Non-pigmented ciliary epithelial cell (primary cell): ENCODE data around the gene PTAR1.
"Not testable (repeated sequence)": the region's sequence is repeated elsewhere in the genome, so short reads cannot be mapped to it uniquely, and the experiment has no call there.

Experiments
- DNase-seq: peaks from one replicate; pipeline ENCODE4 v3.0.0-alpha.2; 2010; ENCODE audit warnings: low read depth

PTAR1 gene, protein sequence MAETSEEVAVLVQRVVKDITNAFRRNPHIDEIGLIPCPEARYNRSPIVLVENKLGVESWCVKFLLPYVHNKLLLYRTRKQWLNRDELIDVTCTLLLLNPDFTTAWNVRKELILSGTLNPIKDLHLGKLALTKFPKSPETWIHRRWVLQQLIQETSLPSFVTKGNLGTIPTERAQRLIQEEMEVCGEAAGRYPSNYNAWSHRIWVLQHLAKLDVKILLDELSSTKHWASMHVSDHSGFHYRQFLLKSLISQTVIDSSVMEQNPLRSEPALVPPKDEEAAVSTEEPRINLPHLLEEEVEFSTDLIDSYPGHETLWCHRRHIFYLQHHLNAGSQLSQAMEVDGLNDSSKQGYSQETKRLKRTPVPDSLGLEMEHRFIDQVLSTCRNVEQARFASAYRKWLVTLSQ

DNA sequence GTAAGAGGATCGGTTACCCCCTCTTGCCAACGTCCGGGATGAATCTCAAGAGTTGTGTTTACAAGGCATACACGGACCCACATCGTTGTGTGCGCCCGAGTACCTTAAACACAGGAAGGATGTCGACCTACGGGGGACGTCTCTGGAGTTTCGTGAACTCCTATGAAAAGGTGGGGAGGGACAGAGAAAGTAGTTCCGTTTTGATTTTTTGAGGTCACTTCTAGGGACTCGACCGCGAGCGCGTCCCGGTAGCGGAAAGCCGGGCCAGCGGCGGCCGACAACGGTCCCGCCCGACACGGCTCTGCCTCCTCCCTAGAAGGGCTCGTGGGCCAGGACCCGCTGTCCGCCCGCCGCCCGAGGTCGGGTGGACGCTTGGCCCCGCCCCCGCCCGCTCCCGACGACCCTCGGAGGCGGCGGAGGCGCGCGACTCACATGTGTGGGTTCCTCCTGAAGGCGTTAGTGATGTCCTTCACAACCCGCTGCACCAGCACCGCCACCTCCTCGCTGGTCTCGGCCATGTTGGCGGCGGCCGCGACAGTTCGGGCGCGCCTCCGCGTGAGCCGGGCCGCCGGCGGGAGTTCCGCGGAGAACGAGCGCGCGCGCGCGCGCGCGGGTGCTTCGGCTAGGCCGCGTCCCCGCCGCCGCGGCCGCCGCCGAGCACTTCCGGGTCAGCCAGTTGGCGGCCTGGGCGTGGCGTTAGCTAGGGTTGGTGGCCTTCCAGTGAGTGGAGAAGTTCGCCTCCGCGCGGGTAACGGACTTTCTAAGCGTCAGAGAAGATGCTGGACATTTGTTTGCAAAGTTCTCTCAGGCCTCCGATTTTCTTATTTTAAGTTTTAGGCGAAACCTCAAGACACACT lies at the start of gene PTAR1:
Gene PTAR1 (minus strand): TSS at position 591 of the 857 bp plus-strand sequence. CDS start 73 bp downstream, at position 518.
- peak; percentile 42 for DNase-seq

DNA sequence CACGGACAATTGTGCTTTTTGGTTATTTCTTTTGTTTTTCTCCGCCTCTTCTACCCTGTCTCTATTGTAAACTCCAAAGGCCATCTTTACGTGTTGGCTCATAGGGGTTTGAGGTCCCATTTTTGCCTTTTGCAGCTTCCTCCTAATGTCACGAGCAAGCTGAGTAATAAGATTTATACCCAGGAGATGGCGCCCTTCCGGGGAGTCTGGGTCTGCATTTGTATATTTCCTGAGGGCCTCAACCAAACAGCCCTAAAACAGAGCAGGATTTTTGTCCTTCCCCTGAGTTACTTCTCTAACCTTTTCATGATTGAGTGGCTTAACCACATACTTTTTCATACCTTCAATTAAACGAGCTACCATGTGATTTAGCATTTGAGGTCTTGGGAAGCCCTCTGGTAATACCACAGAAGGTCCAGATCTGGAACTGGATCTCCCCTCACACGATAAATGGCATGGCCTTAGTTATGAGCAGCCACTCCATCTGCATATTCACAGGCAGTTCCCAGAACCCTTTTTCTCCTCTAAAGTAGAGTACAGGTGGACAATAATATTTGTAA lies 49.6 kb upstream of the PTAR1 start:
- no peak for DNase-seq

DNA sequence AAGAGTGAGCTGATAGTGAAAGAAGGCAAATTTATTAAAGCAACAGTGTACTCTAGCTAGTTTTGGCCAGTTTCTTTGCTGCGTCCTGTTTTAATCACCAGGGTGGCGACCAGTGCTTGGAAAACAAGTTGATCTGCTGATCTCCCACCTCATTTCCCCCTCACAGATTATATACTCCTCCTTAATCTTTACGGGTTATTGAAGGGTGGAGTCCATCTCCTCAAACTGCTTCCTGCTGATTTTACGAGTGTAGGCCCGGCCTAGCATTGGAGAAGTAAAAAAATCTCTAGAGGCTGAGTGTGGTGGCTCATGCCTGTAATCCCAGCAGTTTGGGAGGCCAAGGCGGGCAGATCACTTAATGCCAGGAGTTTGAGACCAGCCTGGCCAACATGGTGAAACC lies 46.8 kb upstream of the PTAR1 start:
- DNase-seq, result no peak

DNA sequence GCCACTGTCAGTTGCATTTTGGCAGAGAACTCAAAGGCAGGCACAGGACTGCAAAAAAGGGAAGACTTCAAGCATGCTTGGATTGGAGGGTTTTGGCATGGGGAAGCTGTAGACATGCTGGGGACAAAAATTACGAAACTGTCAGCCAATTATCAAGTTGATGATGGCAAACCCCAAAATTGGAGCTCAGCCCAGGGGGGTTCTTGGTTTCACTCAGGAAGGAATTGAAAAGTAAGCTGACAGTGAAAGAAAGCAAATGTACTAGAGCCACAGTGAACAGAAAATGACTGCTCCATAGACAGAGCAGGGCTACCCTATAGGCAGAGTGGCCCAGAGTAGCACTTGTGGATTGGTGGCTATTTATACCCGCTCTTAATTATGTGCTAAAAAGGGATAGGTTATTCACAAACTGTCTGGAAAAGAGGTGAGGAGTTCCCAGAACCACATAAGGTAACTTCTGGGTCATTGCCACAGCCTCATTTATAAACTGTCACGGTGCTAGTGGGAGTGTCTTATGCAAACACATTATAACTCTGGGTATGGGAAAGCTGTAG lies 46.2 kb upstream of the PTAR1 start:
- DNase-seq, result no peak

DNA sequence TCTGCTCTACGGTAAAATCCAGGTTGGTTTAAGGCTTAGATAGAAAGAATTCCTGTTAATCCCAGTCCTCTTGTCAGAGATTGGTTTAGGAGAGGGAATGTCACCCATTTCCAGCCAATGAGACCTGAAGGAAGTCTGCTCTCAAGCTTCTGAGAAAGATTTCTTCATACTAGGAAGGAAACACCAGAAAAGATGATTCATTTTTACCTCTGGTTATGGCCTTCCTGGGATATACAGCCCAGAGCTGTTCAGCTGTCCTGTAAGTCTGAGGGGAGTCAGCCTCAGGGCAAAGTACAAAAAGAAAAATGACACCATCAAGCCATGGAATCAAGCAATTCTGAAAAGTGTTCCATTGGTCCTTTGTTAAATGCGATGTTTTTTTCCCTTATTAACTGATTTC lies 42.2 kb upstream of the PTAR1 start:
- DNase-seq, result no peak

DNA sequence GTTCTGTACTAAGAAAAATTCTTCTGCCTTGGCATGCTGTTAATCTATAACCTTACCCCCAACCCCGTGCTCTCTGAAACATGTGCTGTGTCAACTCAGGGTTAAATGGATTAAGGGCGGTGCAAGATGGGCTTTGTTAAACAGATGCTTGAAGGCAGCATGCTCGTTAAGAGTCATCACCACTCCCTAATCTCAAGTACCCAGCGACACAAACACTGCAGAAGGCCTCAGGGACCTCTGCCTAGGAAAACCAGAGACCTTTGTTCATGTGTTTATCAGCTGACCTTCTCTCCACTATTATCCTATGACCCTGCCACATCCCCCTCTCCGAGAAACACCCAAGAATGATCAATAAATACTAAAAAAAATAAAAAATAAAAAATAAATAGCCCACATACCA lies 40.2 kb upstream of the PTAR1 start:
- not testable (repeated sequence) for DNase-seq

DNA sequence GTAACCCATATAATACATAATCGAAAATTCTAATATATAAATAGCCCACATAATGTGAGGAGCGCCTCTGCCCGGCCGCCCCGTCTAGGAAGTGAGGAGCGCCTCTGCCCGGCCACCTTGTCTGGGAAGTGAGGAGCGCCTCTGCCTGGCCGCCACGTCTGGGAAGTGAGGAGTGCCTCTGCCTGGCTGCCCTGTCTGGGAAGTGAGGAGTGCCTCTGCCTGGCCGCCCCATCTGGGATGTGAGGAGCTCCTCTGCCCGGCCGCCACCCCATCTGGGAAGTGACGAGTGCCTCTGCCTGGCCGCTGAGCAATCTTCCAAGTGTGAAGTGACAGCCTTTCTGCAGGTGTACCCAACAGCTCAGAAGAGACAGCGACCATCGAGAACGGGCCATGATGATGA lies 39.7 kb upstream of the PTAR1 start:
- not testable (repeated sequence) for DNase-seq

DNA sequence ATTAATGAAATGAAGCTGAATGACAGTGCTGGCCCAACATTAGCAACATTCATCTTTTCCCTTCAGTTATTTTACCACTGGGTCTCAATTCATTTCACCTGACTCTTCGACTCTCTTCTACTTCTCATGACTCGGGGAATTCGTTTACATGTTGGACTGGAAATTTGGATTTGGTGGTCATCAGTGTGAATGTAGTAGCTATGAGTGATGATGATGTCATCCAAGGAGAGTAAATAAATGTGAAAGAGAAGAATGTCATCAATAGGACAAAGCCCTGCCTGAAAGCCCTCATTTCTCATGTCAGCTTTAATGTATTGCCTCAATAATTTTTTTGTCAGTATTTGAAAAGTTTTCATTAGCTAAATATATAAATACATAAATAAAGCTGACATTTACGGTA lies 38.9 kb upstream of the PTAR1 start:
- no peak for DNase-seq

DNA sequence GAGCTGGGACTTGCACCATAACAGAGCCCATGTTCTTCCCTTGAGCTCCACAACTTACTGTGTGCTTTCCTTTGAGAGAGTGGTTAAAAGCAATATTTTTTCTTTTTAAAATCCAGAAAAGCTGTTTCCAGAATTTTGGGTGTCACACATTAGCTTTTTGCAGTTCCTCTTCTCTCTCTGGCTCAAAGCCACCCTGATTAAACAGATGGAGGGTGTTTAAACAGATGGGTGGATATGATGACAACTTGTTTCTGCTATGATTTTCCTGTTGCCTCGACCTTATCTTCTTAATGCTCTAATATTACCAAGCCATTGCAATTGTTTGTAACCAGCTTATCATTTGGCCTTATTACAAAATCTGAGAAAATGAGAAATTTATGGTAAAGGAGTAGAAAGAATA lies 37.9 kb upstream of the PTAR1 start:
- DNase-seq, result no peak

DNA sequence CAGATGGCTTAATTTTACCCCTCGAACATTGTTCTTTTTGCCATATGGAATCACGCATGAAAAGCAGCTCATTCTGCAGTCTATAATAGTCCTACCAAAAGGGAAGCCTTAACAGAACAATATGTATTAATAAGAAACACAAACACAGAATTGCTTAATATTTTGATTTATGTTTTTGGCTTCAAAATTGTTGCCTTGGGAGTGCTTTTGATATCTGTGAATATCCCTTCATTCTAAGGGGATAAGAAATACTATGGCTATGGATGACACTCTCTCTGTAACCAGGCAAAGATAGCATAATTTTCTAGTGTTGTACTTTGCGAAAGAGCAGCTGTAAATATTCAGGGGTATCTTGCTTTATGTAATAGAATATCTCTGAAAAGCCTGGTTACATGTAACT lies 34.5 kb upstream of the PTAR1 start:
- no peak for DNase-seq

DNA sequence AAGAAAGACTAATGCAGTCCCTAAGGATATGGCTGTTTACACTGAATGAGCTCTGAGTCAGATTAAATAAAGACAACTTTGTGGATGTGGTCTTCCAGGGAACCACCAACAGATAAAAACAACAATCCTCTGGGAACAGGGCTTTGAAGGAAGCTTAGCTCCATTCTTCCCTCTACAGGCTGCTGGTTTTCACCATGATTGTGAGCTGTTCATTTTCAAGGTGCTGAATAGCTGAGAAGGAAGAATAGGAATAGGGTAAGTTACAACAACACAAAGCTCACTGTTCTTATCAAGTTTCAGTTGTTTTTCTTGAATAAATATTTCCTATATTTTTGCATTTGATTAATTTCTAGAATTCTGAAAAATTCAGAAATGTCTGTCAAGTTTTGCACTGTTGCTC lies 25.9 kb upstream of the PTAR1 start:
- no peak for DNase-seq

DNA sequence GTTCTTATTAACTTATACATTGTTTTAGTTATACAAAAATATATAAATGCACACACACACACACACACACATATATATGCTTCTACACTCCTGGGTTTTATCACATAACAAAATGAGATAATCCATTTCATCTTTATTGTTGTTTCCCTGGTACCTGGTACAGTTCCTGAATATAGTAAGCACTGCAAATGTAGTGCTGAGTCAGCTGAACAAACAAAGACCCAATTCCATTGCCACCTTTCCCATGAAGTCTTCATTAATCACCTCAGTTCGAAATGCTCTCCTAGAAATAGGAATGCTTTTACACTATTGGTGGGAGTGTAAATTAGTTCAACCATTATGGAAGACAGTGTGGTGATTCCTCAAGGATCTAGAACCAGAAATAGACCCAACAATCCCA lies 13.4 kb upstream of the PTAR1 start:
- DNase-seq, result no peak

DNA sequence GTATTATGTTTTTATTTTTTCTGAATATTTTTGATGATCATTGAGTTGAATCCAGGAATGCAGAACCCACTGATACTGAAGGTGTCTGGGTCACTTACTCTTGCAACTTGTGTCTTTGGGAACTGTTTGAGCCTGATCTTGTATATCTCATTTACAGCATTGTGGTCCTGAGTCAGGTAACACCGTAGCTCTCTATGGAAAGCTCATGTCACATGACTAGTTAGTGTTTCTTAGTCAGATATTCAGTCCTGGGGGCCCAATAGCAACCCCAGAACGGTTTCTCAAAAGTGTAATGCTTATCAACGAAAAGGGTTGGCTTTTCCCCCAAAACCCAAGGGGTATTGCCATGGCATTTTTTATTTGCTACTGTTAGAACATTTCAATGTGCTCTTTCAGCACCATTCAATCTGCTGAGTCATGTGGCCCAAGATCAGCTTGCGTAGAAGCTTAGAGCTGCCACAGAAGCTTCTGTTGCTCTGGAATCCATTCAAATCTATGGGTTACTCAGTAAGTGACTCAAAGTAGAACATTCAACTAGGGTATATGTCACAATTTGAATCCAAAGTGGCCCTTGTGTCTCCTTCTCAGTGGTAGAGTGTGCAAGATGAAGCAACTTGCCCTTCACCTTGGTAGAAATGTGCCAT lies 12.1 kb upstream of the PTAR1 start:
- DNase-seq, result no peak

DNA sequence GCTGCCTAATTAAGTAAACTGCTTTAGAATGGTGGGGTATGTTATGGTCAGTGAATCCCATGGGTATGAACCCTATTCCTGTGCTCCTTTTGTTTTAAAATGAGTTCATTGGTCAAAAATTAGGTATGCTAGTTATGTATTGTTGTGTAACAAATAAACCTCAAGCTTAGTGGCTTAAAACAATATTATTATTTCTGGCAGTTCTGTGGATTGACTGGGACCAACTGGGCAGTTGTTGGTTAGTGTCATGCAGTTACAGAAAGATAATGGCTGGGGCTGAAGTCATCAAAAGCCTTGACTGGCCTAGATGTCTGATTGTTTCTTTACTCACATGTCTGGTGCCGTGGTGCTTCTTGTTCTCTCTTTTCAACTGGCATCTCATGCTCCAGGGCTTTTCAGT lies 8.9 kb upstream of the PTAR1 start:
- DNase-seq, result no peak

DNA sequence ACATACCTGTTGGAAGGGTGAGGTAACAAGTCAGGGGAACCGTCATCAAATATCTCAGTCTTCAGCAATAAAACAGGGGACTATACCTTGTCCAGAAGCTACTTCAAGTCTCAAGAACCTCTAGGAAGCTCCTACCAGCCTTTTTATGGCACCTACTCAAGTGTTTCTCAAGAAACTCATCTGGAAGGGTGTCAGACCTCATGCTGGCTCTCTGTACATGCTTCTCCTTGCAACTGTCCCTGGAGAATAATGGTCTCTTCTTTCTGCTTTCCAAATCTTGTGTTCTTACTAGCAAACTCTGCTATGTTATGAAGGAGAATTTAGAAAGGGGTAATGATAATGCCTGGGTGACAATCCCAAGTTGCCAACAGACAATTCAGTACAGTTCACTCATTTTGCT lies 8.3 kb upstream of the PTAR1 start:
- DNase-seq, result no peak

DNA sequence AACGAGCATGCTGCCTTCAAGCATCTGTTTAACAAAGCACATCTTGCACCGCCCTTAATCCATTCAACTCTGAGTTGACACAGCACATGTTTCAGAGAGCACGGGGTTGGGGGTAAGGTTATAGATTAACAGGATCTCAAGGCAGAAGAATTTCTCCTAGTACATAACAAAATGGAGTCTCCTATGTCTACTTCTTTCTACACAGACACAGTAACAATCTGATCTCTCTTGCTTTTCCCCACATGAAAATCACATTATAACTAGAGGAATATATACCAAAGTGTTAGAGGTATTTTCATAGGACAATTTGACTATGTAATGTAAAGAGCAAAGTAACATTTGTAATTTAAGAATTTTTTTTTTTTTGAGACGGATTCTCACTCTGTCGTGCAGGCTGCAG lies 4.1 kb upstream of the PTAR1 start:
- DNase-seq, result not testable (repeated sequence)

DNA sequence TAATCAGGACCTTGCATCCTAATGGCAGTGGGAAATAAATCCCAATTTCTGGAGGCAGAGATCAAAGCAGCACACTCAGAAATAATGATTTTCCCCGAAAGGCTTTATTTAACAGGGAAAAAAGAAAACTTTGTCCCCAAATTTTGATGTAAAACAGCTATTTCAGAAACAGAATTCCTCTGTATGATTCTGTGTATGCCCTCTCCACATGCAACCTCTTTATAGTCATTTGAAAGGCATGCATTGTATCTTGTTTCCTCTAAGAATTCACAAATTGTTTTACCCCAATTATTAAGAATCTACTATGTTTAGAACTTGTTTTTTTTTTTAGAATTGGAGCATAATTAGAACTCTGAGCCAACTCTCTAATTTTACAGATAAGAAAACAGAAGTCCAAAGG lies 2.7 kb upstream of the PTAR1 start:
- no peak for DNase-seq

DNA sequence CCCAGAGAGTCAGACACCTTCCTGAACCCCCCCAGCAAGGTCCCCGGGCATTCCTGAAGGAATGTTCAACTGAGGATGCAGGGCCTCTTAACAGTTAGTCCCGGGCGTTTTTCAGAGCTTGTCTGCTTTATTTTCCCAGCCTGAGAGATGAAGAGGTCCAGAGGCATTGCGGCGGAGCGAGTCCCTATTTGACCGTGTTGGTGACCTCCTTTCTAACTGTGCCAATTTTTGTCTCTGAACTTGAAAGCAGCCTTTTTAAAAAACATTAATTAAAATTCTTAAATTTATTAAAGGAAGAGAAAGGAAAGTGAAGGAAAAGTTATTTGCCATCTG lies 433 bp upstream of the PTAR1 start:
- DNase-seq, result no peak

DNA sequence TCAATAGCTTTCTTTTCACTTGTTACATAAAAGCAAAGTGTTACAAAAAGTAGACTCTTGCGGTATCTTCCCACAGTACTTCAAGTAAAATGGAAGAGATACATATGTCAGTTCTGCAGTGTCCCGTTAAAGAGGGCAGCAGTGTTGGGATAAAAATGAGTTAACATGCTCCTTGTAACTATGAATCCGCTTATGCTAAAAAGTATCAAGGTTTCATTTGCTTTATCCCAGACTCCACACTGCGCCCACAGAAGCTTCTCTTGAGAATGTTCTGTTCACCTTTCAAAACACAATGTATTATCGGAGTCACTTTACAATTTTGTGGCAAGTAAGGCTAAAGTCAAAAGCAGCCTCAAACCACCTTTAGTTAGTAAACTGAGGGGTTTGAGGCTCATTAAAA lies 790 bp downstream of the PTAR1 start:
- DNase-seq, result no peak

DNA sequence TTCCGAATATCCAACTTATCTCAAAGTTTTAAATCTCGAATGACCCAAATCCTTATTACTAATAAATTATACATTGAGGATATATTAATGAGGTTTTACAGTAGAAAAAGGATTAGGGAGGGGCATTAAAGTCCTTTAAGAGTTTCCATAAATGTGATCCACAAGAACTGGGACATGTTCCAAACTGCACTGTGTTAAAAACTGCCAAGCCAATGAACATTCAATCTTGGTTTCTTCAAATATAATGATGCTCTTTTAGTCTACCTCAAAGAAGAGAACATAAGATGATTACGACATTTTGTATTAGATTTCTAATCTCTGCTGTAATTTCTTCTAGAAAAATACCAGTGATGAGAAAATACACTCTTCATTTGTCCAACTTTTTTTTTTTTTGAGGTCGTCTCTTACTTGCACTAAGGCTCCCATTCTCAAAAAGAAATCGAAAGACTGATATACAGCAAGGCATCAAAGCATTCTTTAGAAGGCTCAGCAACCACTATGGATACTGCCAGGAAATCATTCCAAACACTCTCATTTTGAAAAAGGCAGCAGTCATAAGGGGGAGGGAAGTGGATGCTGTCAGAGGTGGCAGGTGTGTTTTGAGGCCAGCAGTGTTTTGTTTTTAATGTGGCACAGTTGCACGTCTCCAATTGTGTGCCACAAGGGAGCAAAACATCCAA lies 1.7 kb downstream of the PTAR1 start:
- no peak for DNase-seq

DNA sequence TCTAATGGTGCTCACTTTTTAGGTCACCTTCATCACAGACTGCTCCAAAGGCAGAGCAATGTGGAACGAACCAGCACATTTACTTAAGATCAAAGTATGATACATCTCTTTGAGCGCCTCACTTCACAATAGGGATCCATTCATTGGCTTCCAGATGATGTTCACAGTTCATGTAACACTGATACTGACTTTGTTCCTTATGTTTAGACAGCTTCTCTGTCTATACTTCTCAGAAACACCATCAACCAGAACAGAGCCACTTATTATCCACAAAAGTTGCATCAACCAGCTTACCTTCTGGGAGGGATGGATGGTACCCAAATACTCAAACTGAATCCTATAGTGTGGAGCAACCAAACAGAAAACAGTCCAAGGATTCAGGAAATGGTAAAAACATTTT lies 4.6 kb downstream of the PTAR1 start:
- DNase-seq, result no peak

DNA sequence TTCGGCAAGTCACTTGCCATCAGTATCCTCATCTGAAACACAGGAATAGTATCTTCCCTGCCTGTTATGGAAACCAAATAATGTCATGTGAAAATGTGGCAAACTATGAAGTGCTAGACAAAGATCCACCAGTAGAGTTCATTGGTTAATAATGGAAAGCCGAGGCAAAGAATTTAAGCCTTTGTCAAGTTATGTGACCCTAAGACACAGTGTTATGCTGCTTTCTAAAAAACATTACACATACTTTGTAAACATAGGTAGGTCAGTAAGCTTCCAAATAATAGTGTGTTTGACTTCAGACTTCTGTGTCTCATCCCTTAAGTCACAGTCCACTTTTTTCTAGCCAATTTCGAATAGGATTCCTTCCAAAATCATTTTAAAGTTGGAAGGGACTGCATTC lies 6.0 kb downstream of the PTAR1 start:
- DNase-seq, result no peak
